ENCODE results near the gene NRAP.

NRAP gene

GRCh38 chr10:113557903-113558321 is 105.9 kb downstream of the NRAP start:
- DNase-seq = no peak

- no peak for DNase-seq
These were observed 106.4 kb downstream of the NRAP start for GRCh38 chr10:113557424-113557862.

GRCh38 chr10:113555751-113556150 is 108.1 kb downstream of the NRAP start:
- no peak for DNase-seq

- DNase-seq = no peak
These were observed 108.6 kb downstream of the NRAP start for GRCh38 chr10:113555245-113555644.

GRCh38 chr10:113554214-113554613 is 109.6 kb downstream of the NRAP start:
- no peak for DNase-seq

- no peak for DNase-seq
These were observed 110.7 kb downstream of the NRAP start for GRCh38 chr10:113553149-113553548.

- no peak for DNase-seq
These were observed 111.1 kb downstream of the NRAP start, which contains the start of gene HABP2 for GRCh38 chr10:113552701-113553100. TSS of gene HABP2 (plus strand) at chr10:113553053. CDS start at chr10:113553122, 69 bp downstream.

GRCh38 chr10:113552014-113552413 is 111.8 kb downstream of the NRAP start:
- no peak for DNase-seq

GRCh38 chr10:113550365-113550764 is 113.5 kb downstream of the NRAP start:
- DNase-seq = peak; percentile 0

GRCh38 chr10:113549856-113550255 is 114.0 kb downstream of the NRAP start:
- DNase-seq = no peak

- DNase-seq = no peak
These were observed 116.4 kb downstream of the NRAP start for GRCh38 chr10:113547426-113547825.

GRCh38 chr10:113544392-113544791 is 119.4 kb downstream of the NRAP start:
- no peak for DNase-seq

GRCh38 chr10:113543107-113543955 is 120.5 kb downstream of the NRAP start:
- DNase-seq = no peak

- DNase-seq = no peak
These were observed 122.3 kb downstream of the NRAP start for GRCh38 chr10:113541549-113541927.

GRCh38 chr10:113540845-113541548 is 122.8 kb downstream of the NRAP start:
- DNase-seq = no peak

GRCh38 chr10:113539789-113540188 is 124.1 kb downstream of the NRAP start:
- DNase-seq = no peak
